HCT116 (cell line): ENCODE measurements around the gene CMIP. TPM values are rescaled to one million over a fixed set of nuclear protein-coding genes. Genes with fewer than 3 reads are reported as not detected.

ENCODE experiments used
- ATAC-seq: fragments of 200-7000 bp; cut with Tn5 transposase; 2 replicates; pipeline ENCODE4 v1.9.1; 2020; ENCODE audit warnings: mild to moderate bottlenecking, moderate library complexity
- BruUV-seq: library from RNA; stranded (reverse); fragments of 400-500 nt; replicated peaks from 2 replicates; lab custom pipeline; 2021; lab: Mats Ljungman, UMichigan
- CTCF ChIA-PET: fragments of 300-600 bp; sonication (Branson Sonifier 250); formaldehyde crosslinking; loops from one replicate; lab custom pipeline; 2021; ENCODE audit warnings: antibody characterized with exemption; lab: Charles Lee
- POLR2A ChIA-PET: fragments of 300-600, 350-600 bp; sonication (Branson Sonifier 250); formaldehyde crosslinking; loops from one replicate; lab custom pipeline; 2021; ENCODE audit warnings: antibody characterized with exemption; lab: Charles Lee
- RAD21 ChIA-PET, 2 experiments: fragments of 300-600 bp; sonication (Branson Sonifier 250); formaldehyde crosslinking; loops; one replicate each; lab custom pipeline; 2023; ENCODE audit warnings: low total read pairs in 2 of 2; ENCODE audit not compliant: uncharacterized antibody in 2 of 2, unreplicated experiment in 2 of 2, low non-redundant PET in 1 of 2; lab: Charles Lee
- DNase-seq: peaks from one replicate; pipeline ENCODE4 v3.0.0-alpha.2; 2010; ENCODE audit warnings: low read depth, low spot score
- H2AFZ ChIP-seq: fragments of 200-600 bp; shearing (Covaris generic), sonication (generic); 2 replicates; pipeline ENCODE4 v1.6.1; 2017; ENCODE audit warnings: low read depth, mixed run types, mixed read lengths, antibody characterized with exemption, low read length; ENCODE audit not compliant: poor library complexity, severe bottlenecking
- H3K27ac ChIP-seq: 2 replicates; pipeline ENCODE4 v1.5.1; 2012; ENCODE audit warnings: low read depth, low read length
- H3K27me3 ChIP-seq: fragments of 200-600 bp; sonication (generic); 2 replicates; pipeline ENCODE4 v1.6.1; 2016; ENCODE audit warnings: mixed run types, low read length, mixed read lengths; ENCODE audit not compliant: insufficient read depth
- H3K36me3 ChIP-seq, 2 experiments: fragments of 200-500 bp in 1 of 2; fragments of 200-600 bp in 1 of 2; sonication (Bioruptor generic) in 1 of 2; sonication (generic) in 1 of 2; 2 replicates each; pipeline versions ENCODE4 v1.5.1 to v1.6.1; 2014 to 2016; ENCODE audit warnings: low read length in 2 of 2, inconsistent platforms in 1 of 2, mixed read lengths in 1 of 2, mixed run types in 1 of 2; ENCODE audit not compliant: insufficient read depth in 2 of 2, control insufficient read depth in 1 of 2
- H3K4me1 ChIP-seq, 2 experiments: fragments of 200-600 bp in 1 of 2; sonication (generic) in 1 of 2; 2 replicates each; pipeline versions ENCODE4 v1.5.1 to v1.6.1; 2012 to 2017; ENCODE audit warnings: low read length in 2 of 2, inconsistent platforms in 1 of 2, mild to moderate bottlenecking in 1 of 2, mixed read lengths in 1 of 2, mixed run types in 1 of 2, moderate library complexity in 1 of 2; ENCODE audit not compliant: insufficient read depth in 2 of 2, control insufficient read depth in 1 of 2
- H3K4me2 ChIP-seq: fragments of 200-600 bp; sonication (generic); 2 replicates; pipeline ENCODE4 v1.6.1; 2017; ENCODE audit warnings: mixed run types, low read length, mixed read lengths
- H3K4me3 ChIP-seq, 2 experiments: fragments of 200-600 bp in 1 of 2; sonication (generic) in 1 of 2; replicated peaks in 1 of 2; 2 replicates each; pipeline ENCODE4 v1.5.1; 2011 to 2016; ENCODE audit warnings: low read length in 2 of 2, control low read depth in 1 of 2, low read depth in 1 of 2, mild to moderate bottlenecking in 1 of 2, mixed read lengths in 1 of 2, mixed run types in 1 of 2
- H3K79me2 ChIP-seq: fragments of 200-600 bp; sonication (generic); 2 replicates; pipeline ENCODE4 v1.6.1; 2017; ENCODE audit warnings: mild to moderate bottlenecking, mixed run types, low read length, moderate library complexity, mixed read lengths; ENCODE audit not compliant: insufficient read depth
- H3K9ac ChIP-seq: fragments of 200-600 bp; sonication (generic); 2 replicates; pipeline ENCODE4 v1.6.1; 2016; ENCODE audit warnings: low read length, mixed read lengths
- H3K9me2 ChIP-seq: fragments of 200-600 bp; sonication (generic), shearing (Covaris generic); 2 replicates; pipeline ENCODE4 v1.6.1; 2017; ENCODE audit warnings: mixed run types, mild to moderate bottlenecking, moderate library complexity; ENCODE audit not compliant: insufficient read depth
- H3K9me3 ChIP-seq, 2 experiments: fragments of 200-500 bp in 1 of 2; fragments of 200-600 bp in 1 of 2; sonication (Bioruptor generic) in 1 of 2; sonication (generic) in 1 of 2; 2 replicates each; pipeline ENCODE4 v1.6.1; 2014 to 2017; ENCODE audit warnings: low read length in 2 of 2, mixed read lengths in 2 of 2, inconsistent platforms in 1 of 2, low read depth in 1 of 2, mild to moderate bottlenecking in 1 of 2, mixed run types in 1 of 2, moderate library complexity in 1 of 2; ENCODE audit not compliant: control insufficient read depth in 1 of 2, insufficient read depth in 1 of 2
- H4K20me1 ChIP-seq: fragments of 200-600 bp; sonication (generic), shearing (Covaris generic); 2 replicates; pipeline ENCODE4 v1.6.1; 2017; ENCODE audit warnings: mixed run types, mild to moderate bottlenecking, moderate library complexity; ENCODE audit not compliant: insufficient read depth
- ATF3 ChIP-seq: IDR thresholded peaks from 2 replicates; pipeline ENCODE4 v1.6.1; 2012
- ELF1 ChIP-seq: IDR thresholded peaks from 2 replicates; pipeline ENCODE4 v1.6.1; 2012; ENCODE audit warnings: low read depth, borderline replicate concordance
- EZH2 ChIP-seq: fragments of 200-600 bp; sonication (generic); IDR thresholded peaks from 2 replicates; pipeline ENCODE4 v1.6.1; 2017; ENCODE audit warnings: antibody characterized with exemption, mixed run types
- EZH2phosphoT487 ChIP-seq: fragments of 200-600 bp; IDR thresholded peaks from 2 replicates; pipeline ENCODE4 v1.6.1; 2018; ENCODE audit warnings: antibody characterized with exemption, borderline replicate concordance
- FOSL1 ChIP-seq: IDR thresholded peaks from 2 replicates; pipeline ENCODE4 v1.6.1; 2012; ENCODE audit warnings: low read depth
- JUND ChIP-seq: IDR thresholded peaks from 2 replicates; pipeline ENCODE4 v1.6.1; 2012
- MAX ChIP-seq: IDR thresholded peaks from 2 replicates; pipeline ENCODE4 v1.6.1; 2012
- POLR2A ChIP-seq: IDR thresholded peaks from 2 replicates; pipeline ENCODE4 v1.7.0; 2011; ENCODE audit warnings: borderline replicate concordance; ENCODE audit not compliant: insufficient read depth, insufficient read length; ENCODE audit errors: extremely low read depth
- RAD21 ChIP-seq: IDR thresholded peaks from 2 replicates; pipeline ENCODE4 v1.6.1; 2012; ENCODE audit warnings: low read depth, mild to moderate bottlenecking
- SIN3A ChIP-seq: IDR thresholded peaks from 2 replicates; pipeline ENCODE4 v1.6.1; 2012; ENCODE audit warnings: low read depth
- SP1 ChIP-seq: IDR thresholded peaks from 2 replicates; pipeline ENCODE4 v1.6.1; 2012; ENCODE audit warnings: low read depth
- TCF7L2 ChIP-seq: IDR thresholded peaks from 2 replicates; pipeline ENCODE4 v1.7.0; 2011; ENCODE audit warnings: borderline replicate concordance, inconsistent platforms; ENCODE audit not compliant: insufficient read depth, insufficient read length; ENCODE audit errors: extremely low read depth
- YY1 ChIP-seq: IDR thresholded peaks from 2 replicates; pipeline ENCODE4 v1.6.1; 2011; ENCODE audit warnings: low read length, low read depth, moderate library complexity, mild to moderate bottlenecking; ENCODE audit not compliant: insufficient replicate concordance; ENCODE audit errors: extremely low read depth
- ZBTB33 ChIP-seq: IDR thresholded peaks from 2 replicates; pipeline ENCODE4 v1.6.1; 2011; ENCODE audit warnings: mild to moderate bottlenecking, low read length, moderate library complexity; ENCODE audit not compliant: insufficient replicate concordance; ENCODE audit errors: extremely low read depth
- ZFX ChIP-seq: fragments of 450-650 bp; IDR thresholded peaks from 2 replicates; pipeline ENCODE4 v1.6.1; 2017
- intact Hi-C: fragments of 100-400 bp; cut with micrococcal nuclease; formaldehyde crosslinking; loops from 2 replicates; pipeline ENCODE4 v1.10.0; 2022
- total RNA-seq: library from RNA; stranded (reverse); gene quantifications from one replicate; pipeline ENCODE4 v1.2.1, GENCODE V29; 2021; ENCODE audit not compliant: unreplicated experiment

The CMIP gene
- total RNA-seq, 1 experiment from 2014 or later, result 64.6 TPM

- H3K27ac ChIP-seq, result no peak overlapping the region
- no peaks in the 10 kb centered on the region; a peak in 1 of 4 replicates for H3K36me3 ChIP-seq
- H3K9me2 ChIP-seq, result no peaks in the 10 kb centered on the region
- intact Hi-C loops, result no loop called here
- no TSS peak for BruUV-seq
- H3K4me1 ChIP-seq, result peaks cover 2 to 25% of the 10 kb centered on the region in 2 experiments; a peak in 3 of 4 replicates
- RAD21 ChIA-PET, result no interaction called here
- CTCF ChIA-PET, result no interaction called here
- H2AFZ ChIP-seq, result no peak overlapping the region
- ATAC-seq (no peak), DNase-seq (no peak)
- H3K9ac ChIP-seq, result no peak overlapping the region
- no peaks in the 10 kb centered on the region for H3K27me3 ChIP-seq
- TF ChIP-seq MAX (no peak), SIN3A (no peak), SP1 (no peak), ZBTB33 (no peak), RAD21 (no peak), YY1 (no peak), JUND (no peak), EZH2 (no peak), EZH2phosphoT487 (no peak)
- H3K4me3 ChIP-seq, result no peak overlapping the region
- no peak overlapping the region for H3K4me2 ChIP-seq
- POLR2A ChIA-PET, result no interaction called here
- peaks cover 80% of the 10 kb centered on the region for H3K79me2 ChIP-seq
- no peaks in the 10 kb centered on the region for H3K9me3 ChIP-seq
- no peaks in the 10 kb centered on the region for H4K20me1 ChIP-seq
These were observed 129.6 kb downstream of the CMIP start for GRCh38 chr16:81574168-81574567.

- no peaks in the 10 kb centered on the region for H3K27me3 ChIP-seq
- no peak overlapping the region for H3K4me2 ChIP-seq
- peaks cover 75% of the 10 kb centered on the region for H3K79me2 ChIP-seq
- no peaks in the 10 kb centered on the region for H3K9me3 ChIP-seq
- peaks cover 0 to 23% of the 10 kb centered on the region in 2 experiments; a peak in 3 of 4 replicates for H3K4me1 ChIP-seq
- BruUV-seq, result no TSS peak
- CTCF ChIA-PET, result no interaction called here
- ATAC-seq (no peak), DNase-seq (no peak)
- intact Hi-C loops, result no loop called here
- no peak overlapping the region for H2AFZ ChIP-seq
- H3K27ac ChIP-seq, result no peak overlapping the region
- POLR2A ChIA-PET, result no interaction called here
- RAD21 ChIA-PET, result no interaction called here
- H3K9ac ChIP-seq, result no peak overlapping the region
- no peaks in the 10 kb centered on the region for H4K20me1 ChIP-seq
- TF ChIP-seq TCF7L2 (no peak), ZFX (no peak), POLR2A (no peak), EZH2 (no peak), ELF1 (no peak), FOSL1 (no peak), SIN3A (no peak), ATF3 (no peak)
- H3K36me3 ChIP-seq, result no peaks in the 10 kb centered on the region
- no peaks in the 10 kb centered on the region for H3K9me2 ChIP-seq
- H3K4me3 ChIP-seq, result no peak overlapping the region
These were observed 130.7 kb downstream of the CMIP start for GRCh38 chr16:81575307-81575706.
